B cell (primary cell): Measurements from ENCODE around the gene TDO2. TPM values are rescaled to one million over a fixed set of nuclear protein-coding genes. Genes with fewer than 3 reads are reported as not detected.

ENCODE experiments used
- ATAC-seq: fragments of 200-7000 bp; cut with Tn5 transposase; one replicate; pipeline ENCODE4 v1.10.0; 2021; ENCODE audit warnings: low read depth, mild to moderate bottlenecking, moderate number of reproducible peaks, moderate library complexity
- CTCF ChIA-PET: fragments of 350-600 bp; sonication (Branson Sonifier 250); formaldehyde crosslinking; loops from one replicate; lab custom pipeline; 2021; ENCODE audit warnings: antibody characterized with exemption, inconsistent platforms; lab: Charles Lee
- POLR2A ChIA-PET: fragments of 350-600 bp; sonication (Branson Sonifier 250); formaldehyde crosslinking; loops from one replicate; lab custom pipeline; 2021; ENCODE audit warnings: antibody characterized with exemption; lab: Charles Lee
- DNase-seq: peaks from one replicate; pipeline ENCODE4 v3.0.0; 2013
- H2AFZ ChIP-seq: 2 replicates; pipeline ENCODE4 v1.6.1; 2012; ENCODE audit warnings: mild to moderate bottlenecking, low read depth, low read length; ENCODE audit not compliant: insufficient read depth, poor library complexity, severe bottlenecking
- H3K27ac ChIP-seq, 2 donors: 1 replicate in 1 of 2; 2 replicates in 1 of 2; pipeline ENCODE4 v1.5.1; 2012 to 2013; ENCODE audit warnings: low read length in 2 of 2, mild to moderate bottlenecking in 2 of 2, moderate library complexity in 1 of 2
- H3K27me3 ChIP-seq, 4 experiments: fragments of 200-600 bp in 1 of 4; sonication (generic) in 1 of 4; replicated peaks in 1 of 4; 1 replicate in 2 of 4; 2 replicates in 2 of 4; pipeline versions ENCODE4 v1.6.1 to v1.7.0; 2013 to 2016; ENCODE audit warnings: low read length in 3 of 4, mild to moderate bottlenecking in 2 of 4, mixed read lengths in 1 of 4, moderate library complexity in 1 of 4; ENCODE audit not compliant: insufficient read depth in 4 of 4, control insufficient read depth in 3 of 4; ENCODE audit errors: control extremely low read depth in 1 of 4
- H3K36me3 ChIP-seq, 2 experiments: replicated peaks in 1 of 2; 1 replicate in 1 of 2; 2 replicates in 1 of 2; pipeline versions ENCODE4 v1.6.1 to v1.7.1; 2013; ENCODE audit warnings: low read length in 1 of 2; ENCODE audit not compliant: insufficient read depth in 2 of 2, control insufficient read depth in 1 of 2; ENCODE audit errors: control extremely low read depth in 1 of 2, extremely low read depth in 1 of 2
- H3K4me1 ChIP-seq, 2 donors: fragments of 200-600 bp in 1 of 2; sonication (generic) in 1 of 2; 1 replicate in 1 of 2; 2 replicates in 1 of 2; pipeline versions ENCODE4 v1.5.1 to v1.6.1; 2013 to 2017; ENCODE audit warnings: low read length in 2 of 2; ENCODE audit not compliant: control insufficient read depth in 2 of 2, insufficient read depth in 2 of 2
- H3K4me2 ChIP-seq: replicated peaks from 2 replicates; pipeline ENCODE3; 2012; ENCODE audit warnings: mild to moderate bottlenecking, low read depth, low read length; ENCODE audit not compliant: poor library complexity, severe bottlenecking
- H3K4me3 ChIP-seq, 5 experiments: fragments of 200-600 bp in 1 of 5; sonication (generic) in 1 of 5; 1 replicate in 3 of 5; 2 replicates in 2 of 5; pipeline versions ENCODE4 v1.5.1 to v1.7.0; 2011 to 2016; ENCODE audit warnings: low read length in 4 of 5, mild to moderate bottlenecking in 4 of 5, low read depth in 2 of 5, control low read depth in 1 of 5, moderate library complexity in 1 of 5; ENCODE audit not compliant: insufficient read depth in 1 of 5; ENCODE audit errors: control extremely low read depth in 1 of 5, extremely low read depth in 1 of 5
- H3K79me2 ChIP-seq: fragments of 200-600 bp; sonication (generic); one replicate; pipeline ENCODE4 v1.6.0; 2016; ENCODE audit warnings: low read length; ENCODE audit not compliant: control insufficient read depth, insufficient read depth
- H3K9ac ChIP-seq: fragments of 200-600 bp; sonication (generic); 2 replicates; pipeline ENCODE4 v1.6.1; 2017; ENCODE audit warnings: mild to moderate bottlenecking, low read length, moderate library complexity
- H3K9me3 ChIP-seq, 3 donors: one replicate each; pipeline versions ENCODE4 v1.6.1 to v1.7.1; 2013; ENCODE audit warnings: low read length in 2 of 3; ENCODE audit not compliant: control insufficient read depth in 2 of 3, insufficient read depth in 1 of 3; ENCODE audit errors: control extremely low read depth in 1 of 3
- H4K20me1 ChIP-seq: 2 replicates; pipeline ENCODE4 v1.6.0; 2012; ENCODE audit warnings: mild to moderate bottlenecking, low read length; ENCODE audit not compliant: insufficient read depth, control insufficient read depth, poor library complexity, severe bottlenecking
- H3K27ac Mint-ChIP-seq: one replicate; pipeline ENCODE4 v1.8.0; 2021; ENCODE audit warnings: mixed read lengths
- H3K27me3 Mint-ChIP-seq: one replicate; pipeline ENCODE4 v1.8.0; 2021; ENCODE audit warnings: mixed read lengths
- H3K4me1 Mint-ChIP-seq: one replicate; pipeline ENCODE4 v1.8.0; 2021; ENCODE audit warnings: mixed read lengths
- H3K4me3 Mint-ChIP-seq: one replicate; pipeline ENCODE4 v1.8.0; 2021; ENCODE audit warnings: mixed read lengths
- H3K9me3 Mint-ChIP-seq: one replicate; pipeline ENCODE4 v1.8.0; 2022; ENCODE audit warnings: mixed read lengths; ENCODE audit not compliant: insufficient read depth
- CTCF ChIP-seq: fragments of 200-600 bp; IDR thresholded peaks from one replicate; pipeline ENCODE4 v1.8.0; 2022; ENCODE audit warnings: antibody characterized with exemption, mild to moderate bottlenecking
- EZH2 ChIP-seq: IDR thresholded peaks from 2 replicates; pipeline ENCODE4 v1.6.1; 2012; ENCODE audit warnings: borderline replicate concordance, low read depth, mild to moderate bottlenecking, moderate library complexity, low read length; ENCODE audit not compliant: insufficient read depth, poor library complexity, severe bottlenecking
- WGBS: methylation state at CpG from one replicate; pipeline ENCODE4 v1.1.5; 2013; ENCODE audit warnings: missing lambda C conversion rate; ENCODE audit not compliant: insufficient coverage; 5-methylcytosine and 5-hydroxymethylcytosine counted together
- intact Hi-C: fragments of 100-400 bp; cut with micrococcal nuclease; formaldehyde crosslinking; loops from one replicate; pipeline ENCODE4 v1.10.0; 2022
- polyA plus RNA-seq: library from polyadenylated mRNA; depleted of rRNA; stranded (reverse); fragments of >200 nt; gene quantifications from 2 replicates; pipeline ENCODE4 v1.2.3, GENCODE V29; 2012
- total RNA-seq, 2 donors: library from RNA; stranded (reverse); fragments of 120-200 nt in 1 of 2; gene quantifications; 1 replicate in 1 of 2; 2 replicates in 1 of 2; pipeline versions ENCODE4 v1.2.3 to v1.2.4, GENCODE V29; 2013 to 2022

The TDO2 gene
- total and polyA plus RNA-seq, 2 donors (not counting 1 experiment from before 2014, with no cell fraction given): not detected

- no peaks in the 10 kb centered on the region for H3K4me1 ChIP-seq
- Mint-ChIP-seq H3K27me3 (no peaks in the 10 kb centered on the region), H3K27ac (no peak overlapping the region), H3K4me1 (no peaks in the 10 kb centered on the region), H3K4me3 (no peak overlapping the region), H3K9me3 (no peaks in the 10 kb centered on the region)
- no peaks in the 10 kb centered on the region for H3K9me3 ChIP-seq
- intact Hi-C loops: no loop called here
- no peak for TF ChIP-seq CTCF
- no peak for TF ChIP-seq EZH2
- CTCF ChIA-PET: no interaction called here
- DNase-seq (no peak), ATAC-seq (no peak)
- H2AFZ ChIP-seq: no peak overlapping the region
- no peak overlapping the region for H3K9ac ChIP-seq
- H3K79me2 ChIP-seq: no peaks in the 10 kb centered on the region
- H3K4me2 ChIP-seq: no peak overlapping the region
- POLR2A ChIA-PET: no interaction called here
- no peaks in the 10 kb centered on the region for H4K20me1 ChIP-seq
- H3K4me3 ChIP-seq: no peak overlapping the region
- H3K36me3 ChIP-seq: no peaks in the 10 kb centered on the region
- 63% methylated on average over 2 of the region's 6 CpGs for WGBS
- H3K27ac ChIP-seq: no peak overlapping the region
- H3K27me3 ChIP-seq: no peaks in the 10 kb centered on the region
Observed at GRCh38 chr4:155854582-155855226, 48.8 kb upstream of the TDO2 start.

- H3K4me3 Mint-ChIP-seq: no peak overlapping the region
- no peaks in the 10 kb centered on the region for H3K27me3 ChIP-seq
- H3K27ac Mint-ChIP-seq: no peak overlapping the region
- H3K9me3 ChIP-seq: no peaks in the 10 kb centered on the region
- no peak for TF ChIP-seq EZH2
- TF ChIP-seq CTCF: no peak
- H2AFZ ChIP-seq: no peak overlapping the region
- H3K27me3 Mint-ChIP-seq: no peaks in the 10 kb centered on the region
- intact Hi-C loops: no loop called here
- no peak overlapping the region for H3K4me2 ChIP-seq
- H4K20me1 ChIP-seq: no peaks in the 10 kb centered on the region
- H3K27ac ChIP-seq: no peak overlapping the region
- ChIA-PET POLR2A (no interaction called here), CTCF (no interaction called here)
- no CpG with 5 or more reads among the region's 2 CpGs for WGBS
- H3K36me3 ChIP-seq: no peaks in the 10 kb centered on the region
- DNase-seq (no peak), ATAC-seq (no peak)
- no peaks in the 10 kb centered on the region for H3K79me2 ChIP-seq
- H3K4me1 ChIP-seq: no peaks in the 10 kb centered on the region
- no peaks in the 10 kb centered on the region for H3K4me1 Mint-ChIP-seq
- H3K9me3 Mint-ChIP-seq: no peaks in the 10 kb centered on the region
- H3K4me3 ChIP-seq: no peak overlapping the region
- H3K9ac ChIP-seq: no peak overlapping the region
Observed at GRCh38 chr4:155855897-155856296, 47.6 kb upstream of the TDO2 start.
